Activated naive CD8-positive, alpha-beta T cell treated with anti-CD3 and anti-CD28 coated beads, Interleukin-2, amount 10 ng/mL, durations not matched to agents 7 days and 5 days (primary cell): Measurements from ENCODE around the gene GIGYF2. TPM values are rescaled to one million over a fixed set of nuclear protein-coding genes. Genes with fewer than 3 reads are reported as not detected.
"Not testable (repeated sequence)": the region's sequence is repeated elsewhere in the genome, so short reads cannot be mapped to it uniquely, and the experiment has no call there.

Source experiments
- ATAC-seq: fragments of 150-1000 bp; cut with Tn5 transposase; one replicate; pipeline ENCODE4 v1.10.0; 2021; ENCODE audit warnings: low read depth, moderate library complexity
- POLR2A ChIA-PET: fragments of 350-600 bp; sonication (Branson Sonifier 250); formaldehyde crosslinking; loops from one replicate; lab custom pipeline; 2021; ENCODE audit warnings: antibody characterized with exemption; lab: Charles Lee
- DNase-seq: peaks from one replicate; pipeline ENCODE4 v3.0.0; 2021
- H3K27ac Mint-ChIP-seq: one replicate; pipeline ENCODE4 v1.8.0; 2022; ENCODE audit warnings: mild to moderate bottlenecking, mixed read lengths
- H3K27me3 Mint-ChIP-seq: one replicate; pipeline ENCODE4 v1.8.0; 2022; ENCODE audit warnings: mild to moderate bottlenecking, moderate library complexity, mixed read lengths
- H3K36me3 Mint-ChIP-seq: one replicate; pipeline ENCODE4 v1.8.0; 2021; ENCODE audit warnings: mild to moderate bottlenecking, mixed read lengths
- H3K4me1 Mint-ChIP-seq: one replicate; pipeline ENCODE4 v1.8.0; 2021; ENCODE audit warnings: mixed read lengths
- H3K4me3 Mint-ChIP-seq: one replicate; pipeline ENCODE4 v1.8.0; 2022; ENCODE audit warnings: mild to moderate bottlenecking, moderate library complexity, mixed read lengths
- H3K9me3 Mint-ChIP-seq: one replicate; pipeline ENCODE4 v1.8.0; 2021; ENCODE audit warnings: mixed read lengths
- total RNA-seq, 2 experiments: library from RNA; stranded (reverse); gene quantifications; one replicate each; pipeline ENCODE4 v1.2.3, GENCODE V29; 2021

Gene GIGYF2
- total RNA-seq, 2 experiments from 2014 or later, result 66.8 to 67.5 TPM

DNA sequence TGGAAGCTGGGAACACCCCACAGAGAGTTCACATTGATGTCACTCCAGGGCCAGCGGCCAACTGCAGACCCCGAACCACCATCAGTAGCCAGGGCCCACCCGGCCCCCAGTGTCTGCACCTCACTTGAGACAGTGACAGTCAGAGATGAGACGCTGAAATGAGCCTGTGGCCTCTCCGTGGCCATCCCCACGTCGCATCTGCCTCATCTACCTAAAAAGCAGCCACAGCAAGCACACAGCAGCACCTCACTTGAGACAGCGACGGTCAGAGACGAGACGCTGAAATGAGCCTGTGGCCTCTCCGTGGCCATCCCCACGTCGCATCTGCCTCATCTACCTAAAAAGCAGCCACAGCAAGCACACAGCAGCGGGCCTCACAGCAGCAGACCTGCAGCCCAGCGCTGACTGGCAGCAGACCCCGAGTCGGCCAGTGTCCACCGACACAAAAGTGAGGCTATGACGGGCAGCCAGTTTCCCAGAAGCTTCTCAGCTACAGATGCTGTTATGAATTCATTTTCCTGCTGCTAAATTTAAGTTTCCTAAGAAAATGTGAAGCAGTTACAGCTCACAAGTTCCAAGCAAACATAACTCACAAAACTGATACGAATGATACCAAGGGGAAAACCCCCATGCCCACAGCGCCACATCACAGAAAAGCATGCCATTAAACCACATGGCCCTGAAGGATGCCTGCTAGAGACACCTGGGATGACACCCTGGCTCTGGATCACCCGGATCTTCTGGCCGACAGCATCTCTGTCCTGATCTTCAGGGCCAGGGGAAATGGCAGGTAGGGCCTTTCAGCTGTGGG, 200.7 kb downstream of the GIGYF2 start:
- ATAC-seq (no peak), DNase-seq (no peak)
- no peak overlapping the region for H3K27ac Mint-ChIP-seq
- H3K4me1 Mint-ChIP-seq, result no peaks in the 10 kb centered on the region
- no peak overlapping the region for H3K4me3 Mint-ChIP-seq
- no peaks in the 10 kb centered on the region for H3K9me3 Mint-ChIP-seq
- H3K27me3 Mint-ChIP-seq, result no peaks in the 10 kb centered on the region
- POLR2A ChIA-PET, result interaction anchor here (0.7 kb wide), 1 partner anchor 593 kb away, joined by 4 read pairs; no protein-coding TSS in a partner anchor
- H3K36me3 Mint-ChIP-seq, result no peaks in the 10 kb centered on the region

DNA sequence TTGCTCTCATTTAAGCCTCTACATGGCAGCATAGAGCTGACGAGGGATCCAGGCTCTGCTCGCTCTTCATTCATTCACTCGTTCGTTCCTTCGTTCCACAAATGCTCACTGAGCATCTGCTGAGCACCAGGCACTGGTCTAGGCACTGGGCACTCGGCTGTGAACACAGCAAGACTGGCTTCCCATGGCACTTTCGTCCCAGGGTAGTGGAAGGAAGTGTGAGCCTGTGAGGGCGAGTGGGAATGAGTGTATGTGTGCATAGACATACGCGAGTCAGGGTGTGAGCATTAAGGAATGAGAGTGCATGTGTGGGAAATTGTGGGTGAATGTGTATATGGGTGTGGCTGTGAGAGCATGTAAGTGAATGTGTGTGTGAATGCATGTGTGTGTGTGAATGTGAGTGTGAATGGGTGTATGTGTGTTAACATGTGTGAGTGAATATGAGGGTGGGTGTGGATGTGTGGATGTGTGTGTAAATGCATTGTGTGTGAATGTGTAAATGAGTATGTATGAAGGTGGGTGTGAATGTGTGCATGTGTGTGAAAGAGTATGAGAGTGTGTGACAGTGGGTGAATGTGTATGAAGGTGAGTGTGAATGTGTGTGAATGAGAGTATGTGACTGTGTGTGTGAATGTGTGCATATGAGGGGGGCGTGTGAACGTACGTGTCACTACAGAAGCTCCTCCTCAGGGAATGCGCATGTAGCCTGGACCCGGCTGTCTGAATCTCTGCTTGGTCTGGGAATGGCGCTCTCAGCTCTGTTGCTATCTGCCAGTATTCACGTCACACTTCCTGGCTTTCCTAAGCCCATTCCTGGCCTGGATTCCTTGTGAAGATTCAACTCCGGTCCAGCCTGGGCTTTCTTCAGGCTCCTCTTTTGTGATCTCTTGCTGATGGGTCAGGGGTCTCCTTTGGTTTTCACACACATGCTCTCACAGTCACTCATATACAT, 201.7 kb downstream of the GIGYF2 start:
- DNase-seq, result no peak
- no peaks in the 10 kb centered on the region for H3K9me3 Mint-ChIP-seq
- no peaks in the 10 kb centered on the region for H3K27me3 Mint-ChIP-seq
- POLR2A ChIA-PET, result no interaction called here
- ATAC-seq, result no peak
- H3K27ac Mint-ChIP-seq, result no peak overlapping the region
- no peaks in the 10 kb centered on the region for H3K36me3 Mint-ChIP-seq
- H3K4me1 Mint-ChIP-seq, result no peaks in the 10 kb centered on the region
- no peak overlapping the region for H3K4me3 Mint-ChIP-seq

- H3K4me1 Mint-ChIP-seq, result no peaks in the 10 kb centered on the region
- no peaks in the 10 kb centered on the region for H3K36me3 Mint-ChIP-seq
- DNase-seq (no peak), ATAC-seq (no peak)
- no peaks in the 10 kb centered on the region for H3K27me3 Mint-ChIP-seq
- H3K9me3 Mint-ChIP-seq, result no peaks in the 10 kb centered on the region
- no peak overlapping the region for H3K4me3 Mint-ChIP-seq
- H3K27ac Mint-ChIP-seq, result no peak overlapping the region
- POLR2A ChIA-PET, result interaction anchor here (0.5 kb wide), 1 partner anchor 164 kb away, joined by 3 read pairs; no protein-coding TSS in a partner anchor
Measured at GRCh38 chr2:232900811-232901735, 203.9 kb downstream of the GIGYF2 start.

DNA sequence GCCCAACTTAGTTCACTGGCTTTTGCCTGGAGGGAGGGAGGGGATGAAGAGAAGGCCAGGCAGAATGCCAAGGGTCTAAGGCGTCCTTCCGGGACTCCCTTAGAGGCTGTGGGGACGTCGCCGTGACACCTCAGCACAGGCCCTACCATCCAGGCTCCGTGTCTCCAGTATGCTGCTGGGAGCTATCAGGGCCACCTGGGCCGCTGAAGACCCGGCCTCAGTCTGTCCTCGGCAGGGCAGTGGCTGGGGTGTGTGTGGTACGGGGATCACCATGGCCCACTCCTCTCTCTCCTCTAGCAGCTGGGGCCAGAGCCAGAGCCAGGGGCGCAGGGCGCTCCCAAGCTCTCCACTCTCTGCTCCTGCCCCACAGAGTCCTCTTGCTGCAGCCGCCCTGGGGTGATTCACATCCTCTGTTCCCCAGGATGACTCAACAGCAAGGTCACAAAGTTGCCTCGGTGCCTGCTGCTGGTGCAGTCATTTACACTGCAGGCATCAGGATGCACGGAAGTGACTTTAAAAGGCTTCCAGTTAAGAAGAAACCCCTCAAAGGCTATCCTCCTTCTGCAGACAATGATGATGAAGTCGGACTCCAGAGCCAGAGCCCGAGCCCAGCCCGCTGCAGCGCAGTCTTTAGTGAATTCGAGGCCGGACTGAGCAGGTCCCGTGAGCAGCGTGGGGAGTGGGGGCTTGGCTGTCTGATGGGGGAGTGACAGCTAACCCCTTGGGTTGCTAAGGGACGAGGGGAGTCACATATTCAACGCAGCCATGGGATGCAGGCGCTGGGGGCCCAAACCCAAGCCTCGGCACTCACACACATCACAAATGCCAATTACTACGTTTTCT, 204.8 kb downstream of the GIGYF2 start:
- no peak for ATAC-seq
- no peak overlapping the region for H3K27ac Mint-ChIP-seq
- no peaks in the 10 kb centered on the region for H3K36me3 Mint-ChIP-seq
- no peak for DNase-seq
- no peaks in the 10 kb centered on the region for H3K27me3 Mint-ChIP-seq
- POLR2A ChIA-PET, result interaction anchor here (0.5 kb wide), 1 partner anchor 164 kb away, joined by 3 read pairs; no protein-coding TSS in a partner anchor
- H3K4me1 Mint-ChIP-seq, result no peaks in the 10 kb centered on the region
- H3K4me3 Mint-ChIP-seq, result no peak overlapping the region
- no peaks in the 10 kb centered on the region for H3K9me3 Mint-ChIP-seq

- no peaks in the 10 kb centered on the region for H3K36me3 Mint-ChIP-seq
- H3K9me3 Mint-ChIP-seq, result no peaks in the 10 kb centered on the region
- no peaks in the 10 kb centered on the region for H3K4me1 Mint-ChIP-seq
- no peak for DNase-seq
- H3K4me3 Mint-ChIP-seq, result no peak overlapping the region
- H3K27me3 Mint-ChIP-seq, result no peaks in the 10 kb centered on the region
- no peak for ATAC-seq
- no peak overlapping the region for H3K27ac Mint-ChIP-seq
- POLR2A ChIA-PET, result no interaction called here
Measured at GRCh38 chr2:232903989-232904388, 206.9 kb downstream of the GIGYF2 start.

DNA sequence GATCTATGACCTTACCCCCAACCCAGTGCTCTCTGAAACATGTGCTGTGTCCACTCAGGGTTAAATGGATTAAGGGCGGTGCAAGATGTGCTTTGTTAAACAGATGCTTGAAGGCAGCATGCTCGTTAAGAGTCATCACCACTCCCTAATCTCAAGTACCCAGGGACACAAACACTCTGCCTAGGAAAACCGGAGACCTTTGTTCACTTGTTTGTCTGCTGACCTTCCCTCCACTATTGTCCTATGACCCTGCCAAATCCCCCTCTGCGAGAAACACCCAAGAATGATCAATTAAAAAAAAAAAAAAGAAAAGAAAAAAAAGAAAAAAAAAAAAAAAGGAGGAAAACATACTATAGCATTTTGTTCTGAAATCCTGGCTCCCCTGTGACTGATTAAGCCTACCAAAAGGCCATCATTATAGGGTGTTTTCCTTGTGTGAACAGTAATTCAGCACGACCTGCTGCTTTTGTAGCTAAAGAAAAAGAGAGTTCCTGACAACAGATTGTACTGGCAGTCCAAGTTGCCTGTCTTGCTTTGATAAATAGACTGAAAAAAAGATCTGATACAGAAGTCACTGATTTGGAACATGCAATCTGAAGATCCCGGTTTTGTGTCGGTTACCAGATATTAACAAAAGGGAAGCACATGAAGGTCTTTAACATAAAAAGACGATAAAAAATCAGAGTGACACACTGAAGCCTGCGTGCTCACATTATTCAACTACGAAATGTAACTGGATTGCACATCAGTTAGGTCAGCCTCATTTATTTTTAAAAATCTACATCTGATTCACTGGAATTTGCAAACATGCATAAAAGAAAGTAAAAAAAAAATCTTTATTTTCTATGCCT, 210.0 kb downstream of the GIGYF2 start:
- H3K4me3 Mint-ChIP-seq, POLR2A ChIA-PET, DNase-seq, H3K36me3 Mint-ChIP-seq, ATAC-seq, H3K4me1 Mint-ChIP-seq, H3K27ac Mint-ChIP-seq: not testable (repeated sequence)
- H3K27me3 Mint-ChIP-seq, result peaks cover 23% of the 10 kb centered on the region
- H3K9me3 Mint-ChIP-seq, result peaks cover 10% of the 10 kb centered on the region

GRCh38 chr2:232907718-232908085, 210.6 kb downstream of the GIGYF2 start:
- peaks cover 29% of the 10 kb centered on the region for H3K27me3 Mint-ChIP-seq
- not testable (repeated sequence) for H3K4me1 Mint-ChIP-seq

DNA sequence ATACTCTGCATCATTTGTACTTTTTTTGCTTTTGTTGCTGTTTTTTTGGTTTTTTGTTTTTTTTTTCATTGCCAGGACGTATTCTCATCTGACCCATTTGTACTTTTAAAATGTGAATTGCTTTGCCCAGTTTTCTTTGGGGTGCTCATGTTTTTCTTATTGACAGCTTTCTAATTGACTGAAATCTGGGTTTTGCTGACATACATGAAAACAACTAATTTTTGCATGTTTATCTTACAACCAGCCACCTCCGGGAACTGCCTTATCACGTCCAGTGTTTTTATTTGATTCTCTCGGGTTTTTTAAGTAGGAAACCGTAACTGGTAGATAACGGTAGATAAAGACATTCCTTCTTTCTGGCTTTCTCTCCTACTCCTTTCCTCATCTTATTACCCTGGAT, 211.6 kb downstream of the GIGYF2 start:
- Mint-ChIP-seq H3K9me3 (peaks cover 10% of the 10 kb centered on the region), H3K27me3 (peaks cover 34% of the 10 kb centered on the region), H3K27ac (no peak overlapping the region), H3K4me1 (no peaks in the 10 kb centered on the region), H3K4me3 (no peak overlapping the region), H3K36me3 (no peaks in the 10 kb centered on the region)
- ATAC-seq (no peak), DNase-seq (no peak)
- POLR2A ChIA-PET, result no interaction called here

More at GRCh38 chr2:232907718-232908085, 210.6 kb downstream of the GIGYF2 start:
- H3K9me3 Mint-ChIP-seq, result peaks cover 10% of the 10 kb centered on the region
- H3K36me3 Mint-ChIP-seq, DNase-seq, POLR2A ChIA-PET, ATAC-seq, H3K4me3 Mint-ChIP-seq, H3K27ac Mint-ChIP-seq: not testable (repeated sequence)

Other genes with a start within 250 kb of the GIGYF2 start
- gene ALPI, start 241.2 kb upstream of the GIGYF2 start, total RNA-seq, result not detected
- gene ECEL1, start 209.5 kb upstream of the GIGYF2 start, total RNA-seq, result not detected
- not detected for gene PRSS56, start 176.9 kb upstream of the GIGYF2 start, total RNA-seq
- not detected for gene CHRND, start 171.2 kb upstream of the GIGYF2 start, total RNA-seq
- gene CHRNG, start 157.6 kb upstream of the GIGYF2 start, total RNA-seq, result not detected
- gene TIGD1, start 146.8 kb upstream of the GIGYF2 start, total RNA-seq, result 10 to 100 TPM; 11.7 to 12.8 TPM
- gene EIF4E2, start 146.6 kb upstream of the GIGYF2 start, total RNA-seq, result 10 to 100 TPM; 61.0 to 65.2 TPM
- gene EFHD1, start 63.7 kb upstream of the GIGYF2 start, total RNA-seq, result 1 to 10 TPM; 7.6 to 8.8 TPM
- not detected for gene KCNJ13, start 79.2 kb downstream of the GIGYF2 start, total RNA-seq
- gene SNORC, start 172.9 kb downstream of the GIGYF2 start, total RNA-seq, result 1 to 10 TPM; 1.5 to 2.1 TPM